ENCODE results near the gene HCK. TPM values are rescaled to one million over a fixed set of nuclear protein-coding genes. Genes with fewer than 3 reads are reported as not detected.

Gene HCK
- total and polyA plus RNA-seq, 2 experiments from 2014 or later, result not detected

DNA sequence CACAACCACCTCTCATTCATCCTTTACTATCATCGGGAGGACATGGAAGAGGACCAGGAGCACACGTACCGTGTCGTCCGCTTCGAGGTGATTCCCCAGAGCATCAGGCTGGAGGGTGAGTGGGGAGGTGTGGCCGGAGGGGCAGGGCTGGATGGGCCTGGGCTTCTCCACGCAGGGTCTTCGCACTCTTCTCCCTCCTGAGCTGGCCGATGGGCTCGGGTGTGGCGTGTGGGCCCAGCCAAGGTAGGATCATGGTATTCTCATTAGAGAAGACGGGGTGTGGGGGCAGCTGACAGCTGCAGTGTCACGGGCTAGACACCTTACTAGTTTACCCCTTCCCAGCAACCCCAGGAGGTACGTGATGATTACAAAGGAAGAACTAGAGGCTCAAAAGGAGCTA, 90.9 kb downstream of the HCK start:
- no peaks in the 10 kb centered on the region for H3K4me1 ChIP-seq (ENCODE audit: insufficient read depth)
- TF ChIP-seq EZH2 (IDR thresholded peaks at IDR 0.05; ENCODE audit: insufficient read depth, poor library complexity, severe bottlenecking), result no peak
- no peak for TF ChIP-seq EZH2phosphoT487 (IDR thresholded peaks at IDR 0.05; ENCODE audit: insufficient read depth, low read depth)
- H3F3A ChIP-seq (ENCODE audit: insufficient read depth), result no peaks in the 10 kb centered on the region
- no peak overlapping the region for H3K27ac ChIP-seq
- in situ Hi-C loops (cut with MboI), result no loop called here
- H3K9me2 ChIP-seq (ENCODE audit: insufficient read depth), result no peaks in the 10 kb centered on the region
- H3K79me2 ChIP-seq (ENCODE audit: insufficient read depth), result peaks cover 4% of the 10 kb centered on the region; the same call in 1 of the 2 replicates
- H3K9me3 ChIP-seq (ENCODE audit: low read depth), result no peaks in the 10 kb centered on the region
- H3K4me2 ChIP-seq (ENCODE audit: unreplicated experiment), result no peak overlapping the region
- peaks cover 32% of the 10 kb centered on the region for H3K36me3 ChIP-seq (ENCODE audit: low read depth)
- no peaks in the 10 kb centered on the region for H4K20me1 ChIP-seq (ENCODE audit: insufficient read depth)
- H2AFZ ChIP-seq, result no peak overlapping the region
- WGBS, 2 experiments (ENCODE audit: low coverage in 1 of 2, low lambda C conversion rate in 2 of 2, missing lambda C conversion rate in 2 of 2), result 92 to 97% methylated on average over 13 to 15 of the region's 15 CpGs
- DNase-seq, result no peak
- H3K27me3 ChIP-seq (replicated peaks; ENCODE audit: insufficient read depth), result no peaks in the 10 kb centered on the region
- H3K9ac ChIP-seq, result no peak overlapping the region
- H3K4me3 ChIP-seq, result no peak overlapping the region

DNA sequence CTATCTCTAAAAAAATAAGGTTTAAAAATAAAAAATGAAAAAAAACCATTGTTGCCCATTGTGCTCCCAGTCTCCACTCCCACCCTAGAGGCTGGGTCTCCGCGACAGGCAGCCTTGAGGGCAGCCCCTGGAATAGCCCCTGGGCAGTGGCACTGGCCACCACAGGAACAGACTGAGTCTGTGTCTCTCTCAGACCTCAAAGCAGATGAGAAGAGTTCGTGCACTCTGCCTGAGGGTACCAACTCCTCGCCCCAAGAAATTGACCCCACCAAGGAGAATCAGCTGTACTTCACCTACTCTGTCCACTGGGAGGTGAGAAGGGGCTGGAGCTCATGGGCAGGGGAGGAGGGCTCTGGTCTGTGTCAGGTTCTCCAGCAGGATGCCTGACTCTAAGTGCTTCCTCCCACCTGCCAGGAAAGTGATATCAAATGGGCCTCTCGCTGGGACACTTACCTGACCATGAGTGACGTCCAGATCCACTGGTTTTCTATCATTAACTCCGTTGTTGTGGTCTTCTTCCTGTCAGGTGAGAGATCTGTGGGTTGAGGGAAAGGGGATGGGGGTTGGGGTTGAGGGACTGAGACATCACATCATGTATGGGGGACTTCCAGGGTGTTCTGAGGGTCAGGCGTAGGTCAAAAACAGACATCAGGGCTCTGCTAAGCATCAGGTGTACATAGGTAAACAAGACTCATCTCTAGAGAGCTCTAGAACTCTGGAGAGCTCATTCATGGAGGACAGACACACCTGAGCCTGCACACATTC, 93.0 kb downstream of the HCK start:
- WGBS, 2 experiments (ENCODE audit: low coverage in 1 of 2, low lambda C conversion rate in 2 of 2, missing lambda C conversion rate in 2 of 2), result 92 to 95% methylated on average over 8 of the region's 8 CpGs
- Histone ChIP-seq H3K9me2 (ENCODE audit: insufficient read depth) (no peaks in the 10 kb centered on the region), H3K9ac (no peak overlapping the region), H3F3A (ENCODE audit: insufficient read depth) (no peaks in the 10 kb centered on the region), H3K4me2 (ENCODE audit: unreplicated experiment) (no peak overlapping the region), H4K20me1 (ENCODE audit: insufficient read depth) (no peaks in the 10 kb centered on the region), H3K9me3 (ENCODE audit: low read depth) (no peaks in the 10 kb centered on the region), H3K4me3 (no peak overlapping the region), H3K36me3 (ENCODE audit: low read depth) (peaks cover 34% of the 10 kb centered on the region), H3K4me1 (ENCODE audit: insufficient read depth) (no peaks in the 10 kb centered on the region), H2AFZ (no peak overlapping the region), H3K79me2 (ENCODE audit: insufficient read depth) (no peaks in the 10 kb centered on the region), H3K27me3 (replicated peaks; ENCODE audit: insufficient read depth) (no peaks in the 10 kb centered on the region), H3K27ac (no peak overlapping the region)
- no peak for DNase-seq
- TF ChIP-seq EZH2 (IDR thresholded peaks at IDR 0.05; ENCODE audit: insufficient read depth, poor library complexity, severe bottlenecking) (no peak), EZH2phosphoT487 (IDR thresholded peaks at IDR 0.05; ENCODE audit: insufficient read depth, low read depth) (no peak)
- in situ Hi-C loops (cut with MboI), result no loop called here

DNA sequence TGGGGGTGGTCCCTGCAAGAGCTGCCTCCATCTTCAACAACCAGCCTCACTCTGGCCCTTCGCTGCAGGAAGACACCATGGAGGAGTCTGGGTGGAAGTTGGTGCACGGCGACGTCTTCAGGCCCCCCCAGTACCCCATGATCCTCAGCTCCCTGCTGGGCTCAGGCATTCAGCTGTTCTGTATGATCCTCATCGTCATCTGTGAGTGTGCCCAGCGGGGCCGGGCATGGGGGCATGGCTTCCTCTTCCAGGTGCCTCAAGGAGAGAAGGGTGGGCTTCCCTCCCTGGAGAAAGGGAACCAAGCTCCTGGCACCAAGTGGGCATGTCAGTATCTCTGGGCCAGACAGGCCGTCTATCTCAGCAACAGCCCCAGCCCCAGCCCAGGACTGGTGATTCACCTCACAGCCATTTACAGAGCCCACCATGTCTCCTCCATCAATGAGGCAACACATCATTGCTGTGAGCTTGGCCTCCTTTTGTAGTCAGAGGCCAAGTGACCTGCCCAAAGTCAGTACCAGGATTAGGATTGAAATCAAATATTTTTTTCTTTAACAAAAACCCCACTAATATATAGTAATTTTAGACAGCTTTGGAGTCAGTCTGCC, 97.6 kb downstream of the HCK start:
- H3K4me2 ChIP-seq (ENCODE audit: unreplicated experiment), result no peak overlapping the region
- H3K9me2 ChIP-seq (ENCODE audit: insufficient read depth), result no peaks in the 10 kb centered on the region
- H4K20me1 ChIP-seq (ENCODE audit: insufficient read depth), result no peaks in the 10 kb centered on the region
- H3K27ac ChIP-seq, result no peak overlapping the region
- H3K36me3 ChIP-seq (ENCODE audit: low read depth), result peaks cover 46% of the 10 kb centered on the region
- no peak overlapping the region for H3K4me3 ChIP-seq
- no peaks in the 10 kb centered on the region for H3K27me3 ChIP-seq (replicated peaks; ENCODE audit: insufficient read depth)
- no peaks in the 10 kb centered on the region for H3K9me3 ChIP-seq (ENCODE audit: low read depth)
- DNase-seq, result no peak
- no peaks in the 10 kb centered on the region for H3K79me2 ChIP-seq (ENCODE audit: insufficient read depth)
- no peak overlapping the region for H3K9ac ChIP-seq
- H3K4me1 ChIP-seq (ENCODE audit: insufficient read depth), result no peaks in the 10 kb centered on the region
- 53 to 71% methylated on average over 6 to 8 of the region's 8 CpGs for WGBS, 2 experiments (ENCODE audit: low coverage in 1 of 2, low lambda C conversion rate in 2 of 2, missing lambda C conversion rate in 2 of 2)
- H2AFZ ChIP-seq, result no peak overlapping the region
- in situ Hi-C loops (cut with MboI), result no loop called here
- TF ChIP-seq EZH2 (IDR thresholded peaks at IDR 0.05; ENCODE audit: insufficient read depth, poor library complexity, severe bottlenecking) (no peak), EZH2phosphoT487 (IDR thresholded peaks at IDR 0.05; ENCODE audit: insufficient read depth, low read depth) (no peak)
- H3F3A ChIP-seq (ENCODE audit: insufficient read depth), result no peaks in the 10 kb centered on the region

DNA sequence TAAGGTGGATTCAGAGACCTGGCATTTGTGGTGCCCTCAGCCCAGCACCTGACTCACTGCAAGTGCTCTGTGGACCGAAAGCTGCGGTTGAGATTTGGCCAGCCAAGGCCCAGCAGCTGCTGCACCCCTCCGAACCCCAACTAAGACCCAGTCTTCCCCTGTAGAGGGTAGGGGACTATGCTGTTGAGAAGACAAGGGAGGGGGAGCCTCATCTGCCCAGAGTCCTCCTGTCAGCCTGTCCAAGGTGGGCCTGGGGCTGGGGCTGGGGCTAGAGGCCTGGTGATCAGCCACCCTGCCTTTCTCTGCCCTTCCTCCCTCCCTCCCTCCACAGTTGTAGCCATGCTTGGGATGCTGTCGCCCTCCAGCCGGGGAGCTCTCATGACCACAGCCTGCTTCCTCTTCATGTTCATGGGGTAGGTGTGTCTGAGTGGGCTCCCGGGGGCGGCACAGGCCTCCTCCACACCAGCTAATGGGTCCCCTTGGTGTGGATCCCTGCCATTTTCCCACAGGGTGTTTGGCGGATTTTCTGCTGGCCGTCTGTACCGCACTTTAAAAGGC, 98.3 kb downstream of the HCK start:
- Histone ChIP-seq H3K27me3 (replicated peaks; ENCODE audit: insufficient read depth) (no peaks in the 10 kb centered on the region), H3K4me3 (no peak overlapping the region), H3K9me3 (ENCODE audit: low read depth) (no peaks in the 10 kb centered on the region), H3K9ac (no peak overlapping the region), H3K36me3 (ENCODE audit: low read depth) (peaks cover 41% of the 10 kb centered on the region), H3K79me2 (ENCODE audit: insufficient read depth) (no peaks in the 10 kb centered on the region), H3K4me2 (ENCODE audit: unreplicated experiment) (no peak overlapping the region), H3K27ac (no peak overlapping the region), H4K20me1 (ENCODE audit: insufficient read depth) (no peaks in the 10 kb centered on the region), H2AFZ (no peak overlapping the region), H3K9me2 (ENCODE audit: insufficient read depth) (no peaks in the 10 kb centered on the region), H3K4me1 (ENCODE audit: insufficient read depth) (peaks cover 6% of the 10 kb centered on the region; the same call in 1 of the 2 replicates), H3F3A (ENCODE audit: insufficient read depth) (no peaks in the 10 kb centered on the region)
- no peak for TF ChIP-seq EZH2phosphoT487 (IDR thresholded peaks at IDR 0.05; ENCODE audit: insufficient read depth, low read depth)
- no peak for TF ChIP-seq EZH2 (IDR thresholded peaks at IDR 0.05; ENCODE audit: insufficient read depth, poor library complexity, severe bottlenecking)
- in situ Hi-C loops (cut with MboI), result no loop called here
- WGBS, 2 experiments (ENCODE audit: low coverage in 1 of 2, low lambda C conversion rate in 2 of 2, missing lambda C conversion rate in 2 of 2), result 90 to 91% methylated on average over 10 of the region's 10 CpGs
- no peak for DNase-seq

Small RNAs within 50 kb of the gene (small RNA-seq; reads per million reads assigned to genes)
- gene RNA5SP481 (ENCODE audit: low read depth, low replicate concordance) (0.31 reads per million), gene RNA5SP482 (ENCODE audit: low read depth, low replicate concordance) (not detected)

Other genes with a start within 250 kb of the HCK start
- 0.63 TPM in 1 of 2 replicates, not detected in the other for gene MYLK2, start 232.9 kb upstream of the HCK start, total RNA-seq (2014; rRNA removed; shearing (Covaris generic))
- not detected in 2 replicates for gene MYLK2, start 232.9 kb upstream of the HCK start, polyA plus RNA-seq (2016; fragmentation: Nextera tagmentation; extraction: Ambion mirVana)
- gene FOXS1, start 206.6 kb upstream of the HCK start, total RNA-seq (2014; rRNA removed; shearing (Covaris generic)), result not detected in 2 replicates
- gene FOXS1, start 206.6 kb upstream of the HCK start, polyA plus RNA-seq (2016; fragmentation: Nextera tagmentation; extraction: Ambion mirVana), result not detected in 2 replicates
- gene DUSP15, start 181.7 kb upstream of the HCK start, total RNA-seq (2014; rRNA removed; shearing (Covaris generic)), result not detected in 2 replicates
- gene DUSP15, start 181.7 kb upstream of the HCK start, polyA plus RNA-seq (2016; fragmentation: Nextera tagmentation; extraction: Ambion mirVana), result not detected in 2 replicates
- gene TTLL9, start 181.6 kb upstream of the HCK start, total RNA-seq (2014; rRNA removed; shearing (Covaris generic)), result not detected in 2 replicates
- gene TTLL9, start 181.6 kb upstream of the HCK start, polyA plus RNA-seq (2016; fragmentation: Nextera tagmentation; extraction: Ambion mirVana), result not detected in 2 replicates
- 5.7 and 10.8 TPM in 2 replicates for gene PDRG1, start 100.2 kb upstream of the HCK start, total RNA-seq (2014; rRNA removed; shearing (Covaris generic))
- gene PDRG1, start 100.2 kb upstream of the HCK start, polyA plus RNA-seq (2016; fragmentation: Nextera tagmentation; extraction: Ambion mirVana), result 16.7 and 17.2 TPM in 2 replicates
- not detected in 2 replicates for gene XKR7, start 84.1 kb upstream of the HCK start, total RNA-seq (2014; rRNA removed; shearing (Covaris generic))
- not detected in 2 replicates for gene XKR7, start 84.1 kb upstream of the HCK start, polyA plus RNA-seq (2016; fragmentation: Nextera tagmentation; extraction: Ambion mirVana)
- not detected in 2 replicates for gene CCM2L, start 41.8 kb upstream of the HCK start, total RNA-seq (2014; rRNA removed; shearing (Covaris generic))
- gene CCM2L, start 41.8 kb upstream of the HCK start, polyA plus RNA-seq (2016; fragmentation: Nextera tagmentation; extraction: Ambion mirVana), result not detected in 2 replicates
- 40.3 and 41.3 TPM in 2 replicates for gene TM9SF4, start 57.5 kb downstream of the HCK start, total RNA-seq (2014; rRNA removed; shearing (Covaris generic))
- gene TM9SF4, start 57.5 kb downstream of the HCK start, polyA plus RNA-seq (2016; fragmentation: Nextera tagmentation; extraction: Ambion mirVana), result 35.2 and 38.6 TPM in 2 replicates
- 2.1 and 4.2 TPM in 2 replicates for gene PLAGL2, start 155.5 kb downstream of the HCK start, total RNA-seq (2014; rRNA removed; shearing (Covaris generic))
- 3.7 and 4.1 TPM in 2 replicates for gene PLAGL2, start 155.5 kb downstream of the HCK start, polyA plus RNA-seq (2016; fragmentation: Nextera tagmentation; extraction: Ambion mirVana)
- gene POFUT1, start 155.6 kb downstream of the HCK start, total RNA-seq (2014; rRNA removed; shearing (Covaris generic)), result 54.1 and 78.4 TPM in 2 replicates
- 32.5 and 35.4 TPM in 2 replicates for gene POFUT1, start 155.6 kb downstream of the HCK start, polyA plus RNA-seq (2016; fragmentation: Nextera tagmentation; extraction: Ambion mirVana)
- 25.9 and 28.3 TPM in 2 replicates for gene KIF3B, start 225.4 kb downstream of the HCK start, total RNA-seq (2014; rRNA removed; shearing (Covaris generic))
- gene KIF3B, start 225.4 kb downstream of the HCK start, polyA plus RNA-seq (2016; fragmentation: Nextera tagmentation; extraction: Ambion mirVana), result 8.4 and 8.8 TPM in 2 replicates

Measured in GM23248 (cell line).